Measurements from ENCODE around the gene NDUFS4. TPM values are rescaled to one million over a fixed set of nuclear protein-coding genes. Genes with fewer than 3 reads are reported as not detected.

NDUFS4 gene
- total and polyA plus RNA-seq, 9 of the 15 experiments (the other 6 are each of a cell fraction or from before 2014, with no cell fraction given) = 68.7 to 313 (median 113) TPM

- TF ChIP-seq ZNF134 (CRISPR knock-in tag; conservative IDR thresholded peaks at IDR 0.05) = 0 out of 2 replicates have a peak, but pooled peaks have one; percentile 48
- TF ChIP-seq DLX4 (CRISPR knock-in tag; IDR thresholded peaks at IDR 0.05) = no peak
These were observed at the start of gene NDUFS4 (continued) for GRCh38 chr5:53560506-53561191.

GRCh38 chr5:53512539-53512938 lies 47.9 kb upstream of the NDUFS4 start:
- Histone ChIP-seq H2AFZ (ENCODE audit: low read depth, low read length) (no peak overlapping the region), H3K79me2 (ENCODE audit: control insufficient read depth, insufficient read depth, low read length) (no peaks in the 10 kb centered on the region), H3K9ac (ENCODE audit: insufficient read depth in 1 of 2, low read depth in 2 of 2, low read length in 2 of 2) (no peak overlapping the region), H3K4me3 (no peak overlapping the region), H3K4me2 (ENCODE audit: insufficient read depth, low read length) (no peak overlapping the region), H3K9me3 (replicated peaks; ENCODE audit: control insufficient read depth, insufficient read depth, low read depth, low read length) (no peaks in the 10 kb centered on the region; the same call in 1 of the 2 replicates), H3K4me1 (replicated peaks in 1 of 2; ENCODE audit: control insufficient read depth in 2 of 2, insufficient read depth in 2 of 2, low read length in 2 of 2) (no peaks in the 10 kb centered on the region), H3K36me3 (ENCODE audit: control insufficient read depth, insufficient read depth, low read length) (no peaks in the 10 kb centered on the region), H4K20me1 (replicated peaks; ENCODE audit: control insufficient read depth, insufficient read depth, low read length) (no peaks in the 10 kb centered on the region), H3K27me3 (ENCODE audit: control insufficient read depth in 2 of 2, insufficient read depth in 2 of 2, low read length in 2 of 2) (no peaks in the 10 kb centered on the region; a peak in 1 of 5 replicates), H3K9me1 (ENCODE audit: control insufficient read depth, insufficient read depth, low read length) (no peaks in the 10 kb centered on the region), H3K27ac (ENCODE audit: extremely low read depth, low read depth, low read length) (no peak overlapping the region)
- in situ Hi-C loops (cut with MboI) = no loop called here
- no peak for TF ChIP-seq ZNF592 (IDR thresholded peaks at IDR 0.05)
- no peak for TF ChIP-seq PHB2 (IDR thresholded peaks at IDR 0.05; ENCODE audit: low read depth)
- no peak for TF ChIP-seq SMAD3 (CRISPR knock-in tag; conservative IDR thresholded peaks at IDR 0.05)
- no peak for TF ChIP-seq MBD1 (CRISPR knock-in tag; IDR thresholded peaks at IDR 0.05)
- TF ChIP-seq TARDBP (IDR thresholded peaks at IDR 0.05) = no peak
- ChIA-PET CTCF (ENCODE audit: low intra/inter-chr PET ratio) (no interaction called here), POLR2A (no interaction called here)
- intact Hi-C loops (cut with micrococcal nuclease) = no loop called here
- ATAC-seq = no peak
- no peak for FAIRE-seq
- no TSS peak for BruUV-seq (replicated peaks)
- no peak for DNase-seq (ENCODE audit: extremely low read depth in 1 of 4, low spot score in 3 of 4)
